ENCODE measurements around the gene RALGPS2. TPM values are rescaled to one million over a fixed set of nuclear protein-coding genes. Genes with fewer than 3 reads are reported as not detected.

Gene RALGPS2
- total RNA-seq, 1 experiment from 2014 or later = 38.0 TPM

- ChIA-PET POLR2A (no interaction called here), CTCF (no interaction called here)
- Mint-ChIP-seq H3K27me3 (ENCODE audit: low read depth) (no peaks in the 10 kb centered on the region), H3K4me3 (no peak overlapping the region), H3K36me3 (peaks cover 29% of the 10 kb centered on the region), H3K27ac (0 out of 2 replicates have a peak overlapping the region, but pooled peaks have one; percentile 2), H3K4me1 (no peaks in the 10 kb centered on the region), H3K9me3 (no peaks in the 10 kb centered on the region)
- DNase-seq (ENCODE audit: low spot score) (no peak), ATAC-seq (no peak)
- TF ChIP-seq GRHL2 (CRISPR knock-in tag; IDR thresholded peaks at IDR 0.05; ENCODE audit: insufficient replicate concordance, severe bottlenecking) (no peak), ZNF416 (CRISPR knock-in tag; IDR thresholded peaks at IDR 0.05) (no peak), EMX1 (CRISPR knock-in tag; IDR thresholded peaks at IDR 0.05) (no peak), NFATC4 (CRISPR knock-in tag; IDR thresholded peaks at IDR 0.05) (no peak), ZNF396 (CRISPR knock-in tag; IDR thresholded peaks at IDR 0.05; ENCODE audit: borderline replicate concordance) (no peak), PRRX2 (CRISPR knock-in tag; IDR thresholded peaks at IDR 0.05) (no peak), MLX (CRISPR knock-in tag; IDR thresholded peaks at IDR 0.05) (no peak), AFF4 (CRISPR knock-in tag; IDR thresholded peaks at IDR 0.05; ENCODE audit: borderline replicate concordance) (no peak), ZNF281 (CRISPR knock-in tag; IDR thresholded peaks at IDR 0.05) (no peak), TCF7 (CRISPR knock-in tag; IDR thresholded peaks at IDR 0.05; ENCODE audit: low read depth) (no peak), ATF1 (CRISPR knock-in tag; IDR thresholded peaks at IDR 0.05) (no peak), ZNF138 (CRISPR knock-in tag; conservative IDR thresholded peaks at IDR 0.05) (no peak), MAX (CRISPR knock-in tag; IDR thresholded peaks at IDR 0.05) (no peak)
Measured at GRCh38 chr1:178739285-178740045, 14.4 kb downstream of the RALGPS2 start.

GRCh38 chr1:178740491-178740890 lies 15.4 kb downstream of the RALGPS2 start:
- Mint-ChIP-seq H3K4me1 (no peaks in the 10 kb centered on the region), H3K4me3 (no peak overlapping the region), H3K36me3 (peaks cover 26% of the 10 kb centered on the region), H3K27ac (no peak overlapping the region), H3K27me3 (ENCODE audit: low read depth) (no peaks in the 10 kb centered on the region), H3K9me3 (no peaks in the 10 kb centered on the region)
- ChIA-PET POLR2A (no interaction called here), CTCF (no interaction called here)
- DNase-seq (ENCODE audit: low spot score) (no peak), ATAC-seq (no peak)
- no peak for TF ChIP-seq FOXK1 (CRISPR knock-in tag; IDR thresholded peaks at IDR 0.05)
- no peak for TF ChIP-seq ETV6 (CRISPR knock-in tag; IDR thresholded peaks at IDR 0.05)
- TF ChIP-seq ZNF263 (CRISPR knock-in tag; IDR thresholded peaks at IDR 0.05; ENCODE audit: low read depth) = no peak
- TF ChIP-seq ZNF396 (CRISPR knock-in tag; IDR thresholded peaks at IDR 0.05; ENCODE audit: borderline replicate concordance) = no peak
- TF ChIP-seq ZNF416 (CRISPR knock-in tag; IDR thresholded peaks at IDR 0.05) = no peak
- TF ChIP-seq SMAD3 (CRISPR knock-in tag; IDR thresholded peaks at IDR 0.05; ENCODE audit: borderline replicate concordance) = no peak
- TF ChIP-seq MLX (CRISPR knock-in tag; IDR thresholded peaks at IDR 0.05) = no peak
- TF ChIP-seq NFYB (CRISPR knock-in tag; conservative IDR thresholded peaks at IDR 0.05; ENCODE audit: low read depth) = no peak
- no peak for TF ChIP-seq RORB (CRISPR knock-in tag; IDR thresholded peaks at IDR 0.05)
- no peak for TF ChIP-seq ATF6 (CRISPR knock-in tag; IDR thresholded peaks at IDR 0.05)
- no peak for TF ChIP-seq TEAD4 (CRISPR knock-in tag; IDR thresholded peaks at IDR 0.05)
- TF ChIP-seq AR (CRISPR knock-in tag; IDR thresholded peaks at IDR 0.05) = no peak

Data from WTC11 (cell line).